Endothelial cell of umbilical vein (primary cell): ENCODE data around the gene PRX. TPM values are rescaled to one million over a fixed set of nuclear protein-coding genes. Genes with fewer than 3 reads are reported as not detected.

ENCODE experiments used
- BruUV-seq: library from RNA; stranded (reverse); fragments of 400-500 nt; replicated peaks from 2 replicates; lab custom pipeline; 2021; lab: Mats Ljungman, UMichigan
- CTCF ChIA-PET: fragments of 300-600, 350-600 bp; sonication (Branson Sonifier 250); formaldehyde crosslinking; loops from one replicate; lab custom pipeline; 2021; ENCODE audit warnings: antibody characterized with exemption, inconsistent platforms; lab: Charles Lee
- POLR2A ChIA-PET: fragments of 300-600, 350-600 bp; sonication (Branson Sonifier 250); formaldehyde crosslinking; loops from one replicate; lab custom pipeline; 2021; ENCODE audit warnings: antibody characterized with exemption, inconsistent platforms; lab: Charles Lee
- DNase-seq: peaks from one replicate; pipeline ENCODE4 v3.0.0-alpha.2; 2011; ENCODE audit warnings: low read depth, low spot score
- FAIRE-seq: peaks from 2 replicates; lab custom pipeline; 2011; peaks lifted over from hg19 to GRCh38; lab: Jason Lieb, UNC
- H2AFZ ChIP-seq: 2 replicates; pipeline ENCODE4 v1.6.0; 2012; ENCODE audit warnings: low read depth, low read length, control low read depth, inconsistent platforms
- H3K27ac ChIP-seq: 2 replicates; pipeline ENCODE4 v1.5.1; 2011; ENCODE audit warnings: low read depth, mild to moderate bottlenecking, control low read depth, low read length, moderate library complexity; ENCODE audit not compliant: insufficient read depth
- H3K27me3 ChIP-seq, 2 experiments: 2 replicates each; pipeline versions ENCODE4 v1.6.0 to v1.6.1; 2011; ENCODE audit warnings: low read length in 2 of 2, mixed read lengths in 1 of 2; ENCODE audit not compliant: control insufficient read depth in 2 of 2, insufficient read depth in 2 of 2
- H3K36me3 ChIP-seq, 2 experiments: 2 replicates in 1 of 2; 3 replicates in 1 of 2; pipeline ENCODE4 v1.5.1; 2011; ENCODE audit warnings: low read length in 2 of 2, mild to moderate bottlenecking in 1 of 2, moderate library complexity in 1 of 2; ENCODE audit not compliant: control insufficient read depth in 2 of 2, insufficient read depth in 2 of 2; ENCODE audit errors: extremely low read depth in 1 of 2
- H3K4me1 ChIP-seq: 3 replicates; pipeline ENCODE4 v1.5.1; 2011; ENCODE audit warnings: mild to moderate bottlenecking, low read length; ENCODE audit not compliant: control insufficient read depth, insufficient read depth; ENCODE audit errors: extremely low read depth
- H3K4me2 ChIP-seq: 2 replicates; pipeline ENCODE4 v1.6.1; 2011; ENCODE audit warnings: low read length, control low read depth, mixed read lengths; ENCODE audit not compliant: insufficient read depth
- H3K4me3 ChIP-seq, 3 experiments: fragments of 200-600 bp in 1 of 3; sonication (generic), shearing (Covaris generic) in 1 of 3; replicated peaks in 1 of 3; 2 replicates each; pipeline ENCODE4 v1.5.1; 2011 to 2016; ENCODE audit warnings: control low read depth in 3 of 3, low read length in 3 of 3, mild to moderate bottlenecking in 2 of 3, inconsistent platforms in 1 of 3, low read depth in 1 of 3, moderate library complexity in 1 of 3; ENCODE audit not compliant: insufficient read depth in 1 of 3
- H3K79me2 ChIP-seq: 2 replicates; pipeline ENCODE4 v1.6.0; 2012; ENCODE audit warnings: low read length, inconsistent platforms; ENCODE audit not compliant: control insufficient read depth, insufficient read depth
- H3K9ac ChIP-seq: replicated peaks from 2 replicates; pipeline ENCODE3; 2011; ENCODE audit warnings: low read length, control low read depth; ENCODE audit not compliant: insufficient read depth; ENCODE audit errors: extremely low read depth
- H3K9me1 ChIP-seq: replicated peaks from 3 replicates; pipeline ENCODE4 v1.6.0; 2011; ENCODE audit warnings: mild to moderate bottlenecking, low read length; ENCODE audit not compliant: control insufficient read depth, insufficient read depth; ENCODE audit errors: extremely low read depth
- H3K9me3 ChIP-seq: replicated peaks from 2 replicates; pipeline ENCODE4 v1.5.1; 2012; ENCODE audit warnings: low read length, inconsistent platforms; ENCODE audit not compliant: control insufficient read depth, insufficient read depth
- H4K20me1 ChIP-seq: replicated peaks from 2 replicates; pipeline ENCODE3; 2011; ENCODE audit warnings: mild to moderate bottlenecking, low read length; ENCODE audit not compliant: control insufficient read depth, insufficient read depth; ENCODE audit errors: extremely low read depth
- EZH2 ChIP-seq: IDR thresholded peaks from 2 replicates; pipeline ENCODE4 v1.6.1; 2012; ENCODE audit warnings: borderline replicate concordance, low read depth, mild to moderate bottlenecking, moderate library complexity, low read length, inconsistent platforms; ENCODE audit not compliant: severe bottlenecking
- FOS ChIP-seq: IDR thresholded peaks from 2 replicates; pipeline ENCODE4 v1.6.1; 2011; ENCODE audit warnings: mild to moderate bottlenecking, low read length, moderate library complexity, borderline replicate concordance; ENCODE audit not compliant: insufficient read depth
- GATA2 ChIP-seq: IDR thresholded peaks from 2 replicates; pipeline ENCODE4 v1.7.0; 2011; ENCODE audit warnings: low read depth, mild to moderate bottlenecking, moderate library complexity, mixed read lengths, low read length; ENCODE audit not compliant: insufficient read length, insufficient read depth
- JUN ChIP-seq: IDR thresholded peaks from 2 replicates; pipeline ENCODE4 v1.6.1; 2011; ENCODE audit warnings: borderline replicate concordance, low read depth; ENCODE audit not compliant: insufficient read length, insufficient read depth
- MYC ChIP-seq: IDR thresholded peaks from one replicate; pipeline ENCODE4 v1.6.1; 2011; ENCODE audit warnings: mild to moderate bottlenecking, low read depth, low read length
- POLR2A ChIP-seq: IDR thresholded peaks from 2 replicates; pipeline ENCODE4 v1.6.1; 2012; ENCODE audit warnings: low read depth, mild to moderate bottlenecking, control low read depth, low read length
- POLR2AphosphoS5 ChIP-seq: IDR thresholded peaks from 2 replicates; pipeline ENCODE4 v1.6.1; 2012; ENCODE audit warnings: low read depth, mild to moderate bottlenecking, control low read depth, low read length, moderate library complexity; ENCODE audit not compliant: insufficient read depth
- dilution Hi-C: fragments of 300-500 bp; cut with MboI; formaldehyde crosslinking; loops from one replicate; pipeline ENCODE4 v1.15.0; 2019; ENCODE audit warnings: low sequenced_read_pairs; ENCODE audit not compliant: extremely low pct_ligation_motif_present
- intact Hi-C: fragments of 100-400 bp; cut with micrococcal nuclease; formaldehyde crosslinking; loops from one replicate; pipeline ENCODE4 v1.10.0; 2022
- polyA plus RNA-seq, 4 experiments: library from polyadenylated mRNA; depleted of rRNA in 3 of 4; stranded (reverse) in 3 of 4; unstranded in 1 of 4; fragments of >200 nt; gene quantifications; 2 replicates each; pipeline versions ENCODE4 v1.2.1 to v1.2.3, GENCODE V29; 2011 to 2012; ENCODE audit warnings: missing spikeins in 1 of 4
- total RNA-seq: library from RNA; stranded (reverse); gene quantifications from 2 replicates; pipeline ENCODE4 v1.2.3, GENCODE V29; 2021
- TF ChIP-seq, protein P1 (sequence below), 2 donors: IDR thresholded peaks; 1 replicate in 1 of 2; 2 replicates in 1 of 2; pipeline ENCODE4 v1.5.1; 2011; ENCODE audit warnings: low read length in 2 of 2, mild to moderate bottlenecking in 2 of 2, moderate library complexity in 2 of 2, control low read depth in 1 of 2, inconsistent platforms in 1 of 2, low read depth in 1 of 2; ENCODE audit not compliant: insufficient read depth in 1 of 2; ENCODE audit errors: extremely low read depth in 1 of 2
- TF ChIP-seq, protein P2 (sequence below): IDR thresholded peaks from 2 replicates; pipeline ENCODE4 v1.6.1; 2011; ENCODE audit not compliant: insufficient read depth, insufficient read length

Gene PRX
- total and polyA plus RNA-seq, 2 donors (not counting 3 experiments of a cell fraction or from before 2014, with no cell fraction given), result 0.80 to 1.3 TPM

DNA sequence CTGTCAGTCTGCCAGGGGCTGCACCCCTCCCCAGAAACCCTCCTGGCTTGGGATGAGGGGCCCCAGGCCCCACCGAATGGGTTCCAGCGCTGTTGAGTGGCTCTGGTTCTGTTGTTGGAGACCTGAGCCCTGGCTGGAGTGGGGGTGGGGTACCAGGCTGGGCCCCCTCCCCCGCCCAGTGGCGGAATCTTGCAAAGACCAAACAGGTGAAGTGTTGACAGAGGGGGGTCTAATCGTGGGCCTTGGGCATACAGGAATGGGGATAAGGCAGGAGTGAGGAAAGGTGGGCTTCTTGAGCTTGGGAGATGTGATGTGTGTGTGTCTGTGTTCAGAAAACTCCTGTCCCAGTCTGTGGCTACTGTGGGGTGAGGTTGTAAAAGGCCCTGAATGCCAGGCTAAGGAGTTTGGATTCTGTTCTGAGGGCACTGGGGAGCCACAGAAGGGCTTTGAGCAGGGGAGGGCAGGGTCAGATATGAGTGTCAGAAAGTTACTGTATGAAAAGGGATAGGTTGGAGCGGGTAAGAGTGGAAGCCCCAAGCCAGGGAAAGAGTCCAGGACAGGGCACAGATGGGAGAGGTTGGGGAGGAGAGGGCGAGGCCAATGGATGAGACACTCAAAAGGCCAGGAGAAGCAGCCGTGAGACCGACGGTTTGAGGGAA, 23.0 kb downstream of the PRX start, which contains the start of gene HIPK4:
Gene HIPK4 (minus strand): TSS at position 98 of the 659 bp plus-strand sequence. CDS start 279 bp downstream, outside the sequence.
- Histone ChIP-seq H3K27ac (no peak within 1 kb of the TSS), H4K20me1 (no peaks in the 10 kb centered on the region), H2AFZ (no peak within 1 kb of the TSS), H3K36me3 (no peaks in the 10 kb centered on the region), H3K9me3 (no peaks in the 10 kb centered on the region), H3K79me2 (no peaks in the 10 kb centered on the region), H3K9ac (no peak within 1 kb of the TSS), H3K4me1 (no peaks in the 10 kb centered on the region), H3K27me3 (no peaks in the 10 kb centered on the region), H3K9me1 (no peaks in the 10 kb centered on the region), H3K4me2 (no peak within 1 kb of the TSS), H3K4me3 (no peak within 1 kb of the TSS)
- BruUV-seq, result no TSS peak
- DNase-seq (no peak), FAIRE-seq (no peak)
- no peak for TF ChIP-seq GATA2
- no peak for TF ChIP-seq POLR2AphosphoS5
- no peak for TF ChIP-seq FOS
- dilution Hi-C loops (no loop called here), intact Hi-C loops (no loop called here)
- ChIA-PET POLR2A (no interaction called here), CTCF (no interaction called here)

DNA sequence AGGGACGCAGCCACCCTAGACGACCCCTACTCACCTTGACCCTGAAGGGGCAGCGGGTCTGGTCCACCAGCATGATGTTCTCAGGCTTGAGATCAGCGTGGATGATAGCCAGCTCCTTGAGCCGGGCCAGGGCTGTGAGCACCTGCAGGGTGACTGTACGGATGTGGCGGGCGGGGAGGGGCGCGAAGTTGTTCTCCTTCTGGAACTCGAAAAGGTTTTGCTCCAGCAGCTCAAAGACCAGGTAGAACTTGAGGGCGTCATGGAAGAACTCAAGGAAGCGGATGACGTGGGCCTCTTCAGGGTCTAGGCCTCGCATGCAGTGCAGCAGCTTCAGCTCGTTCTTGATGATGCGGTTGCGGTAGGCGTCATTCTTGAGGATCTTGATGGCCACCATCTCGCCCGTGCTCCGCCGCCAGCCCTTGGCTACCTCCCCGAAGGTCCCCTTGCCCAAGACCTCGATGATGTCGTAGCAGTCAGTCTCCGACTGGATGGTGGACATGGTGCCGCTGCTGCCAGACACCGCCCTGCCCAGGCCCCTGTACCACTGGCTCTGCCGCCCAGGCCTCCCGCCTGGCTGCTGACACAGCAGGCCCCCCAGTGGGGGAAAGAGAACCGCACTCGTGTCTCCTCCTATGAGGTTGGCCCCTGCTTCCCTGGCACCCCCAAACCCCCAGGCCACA, 23.6 kb downstream of the PRX start:
- intact Hi-C loops (no loop called here), dilution Hi-C loops (no loop called here)
- DNase-seq (no peak), FAIRE-seq (no peak)
- ChIA-PET POLR2A (no interaction called here), CTCF (no interaction called here)
- Histone ChIP-seq H3K4me2 (no peak overlapping the region), H2AFZ (no peak overlapping the region), H3K4me1 (no peaks in the 10 kb centered on the region), H3K4me3 (no peak overlapping the region), H4K20me1 (no peaks in the 10 kb centered on the region), H3K79me2 (no peaks in the 10 kb centered on the region), H3K9me3 (no peaks in the 10 kb centered on the region), H3K9me1 (no peaks in the 10 kb centered on the region), H3K27me3 (no peaks in the 10 kb centered on the region), H3K9ac (no peak overlapping the region), H3K36me3 (no peaks in the 10 kb centered on the region), H3K27ac (no peak overlapping the region)
- BruUV-seq, result no TSS peak
- TF ChIP-seq POLR2A (no peak), GATA2 (no peak), EZH2 (no peak), MYC (no peak), JUN (no peak), POLR2AphosphoS5 (no peak), FOS (no peak)
- TF ChIP-seq, protein P1, sequence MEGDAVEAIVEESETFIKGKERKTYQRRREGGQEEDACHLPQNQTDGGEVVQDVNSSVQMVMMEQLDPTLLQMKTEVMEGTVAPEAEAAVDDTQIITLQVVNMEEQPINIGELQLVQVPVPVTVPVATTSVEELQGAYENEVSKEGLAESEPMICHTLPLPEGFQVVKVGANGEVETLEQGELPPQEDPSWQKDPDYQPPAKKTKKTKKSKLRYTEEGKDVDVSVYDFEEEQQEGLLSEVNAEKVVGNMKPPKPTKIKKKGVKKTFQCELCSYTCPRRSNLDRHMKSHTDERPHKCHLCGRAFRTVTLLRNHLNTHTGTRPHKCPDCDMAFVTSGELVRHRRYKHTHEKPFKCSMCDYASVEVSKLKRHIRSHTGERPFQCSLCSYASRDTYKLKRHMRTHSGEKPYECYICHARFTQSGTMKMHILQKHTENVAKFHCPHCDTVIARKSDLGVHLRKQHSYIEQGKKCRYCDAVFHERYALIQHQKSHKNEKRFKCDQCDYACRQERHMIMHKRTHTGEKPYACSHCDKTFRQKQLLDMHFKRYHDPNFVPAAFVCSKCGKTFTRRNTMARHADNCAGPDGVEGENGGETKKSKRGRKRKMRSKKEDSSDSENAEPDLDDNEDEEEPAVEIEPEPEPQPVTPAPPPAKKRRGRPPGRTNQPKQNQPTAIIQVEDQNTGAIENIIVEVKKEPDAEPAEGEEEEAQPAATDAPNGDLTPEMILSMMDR (IDR thresholded peaks at IDR 0.05; ENCODE audit: extremely low read depth in 1 of 2, insufficient read depth in 1 of 2, low read depth in 1 of 2, low read length in 2 of 2), result no peak
- TF ChIP-seq, protein P2, sequence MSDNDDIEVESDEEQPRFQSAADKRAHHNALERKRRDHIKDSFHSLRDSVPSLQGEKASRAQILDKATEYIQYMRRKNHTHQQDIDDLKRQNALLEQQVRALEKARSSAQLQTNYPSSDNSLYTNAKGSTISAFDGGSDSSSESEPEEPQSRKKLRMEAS, result no peak
